Liver (tissue), 9 donors: ENCODE results near the gene TRPC1. TPM values are rescaled to one million over a fixed set of nuclear protein-coding genes. Genes with fewer than 3 reads are reported as not detected.
A peak's percentile ranks its signal among the peaks of the same experiment; 100 is the strongest.

Source experiments
- DNase-seq: peaks from one replicate; pipeline ENCODE4 v3.0.0-alpha.2; 2017; ENCODE audit warnings: low spot score
- H3K27ac ChIP-seq, 2 donors: one replicate each; pipeline ENCODE4 v1.7.0; 2013; ENCODE audit warnings: inconsistent platforms in 2 of 2, low read length in 2 of 2, control low read depth in 1 of 2, low read depth in 1 of 2, mild to moderate bottlenecking in 1 of 2
- H3K27me3 ChIP-seq, 4 donors: one replicate each; pipeline versions ENCODE4 v1.6.1 to v1.7.0; 2013; ENCODE audit warnings: low read length in 3 of 4, inconsistent platforms in 1 of 4, mild to moderate bottlenecking in 1 of 4, moderate library complexity in 1 of 4; ENCODE audit not compliant: control insufficient read depth in 4 of 4, insufficient read depth in 4 of 4
- H3K36me3 ChIP-seq, 4 donors: one replicate each; pipeline versions ENCODE4 v1.6.1 to v1.7.0; 2013; ENCODE audit warnings: low read length in 3 of 4, mild to moderate bottlenecking in 3 of 4, low read depth in 1 of 4, moderate library complexity in 1 of 4; ENCODE audit not compliant: control insufficient read depth in 4 of 4, insufficient read depth in 3 of 4
- H3K4me1 ChIP-seq, 4 donors: one replicate each; pipeline versions ENCODE4 v1.6.1 to v1.7.0; 2013; ENCODE audit warnings: low read length in 3 of 4, mild to moderate bottlenecking in 3 of 4, moderate library complexity in 1 of 4; ENCODE audit not compliant: control insufficient read depth in 4 of 4, insufficient read depth in 4 of 4
- H3K4me3 ChIP-seq, 3 donors: one replicate each; pipeline versions ENCODE4 v1.6.1 to v1.7.0; 2013; ENCODE audit warnings: low read length in 3 of 3, control low read depth in 1 of 3, low read depth in 1 of 3, mild to moderate bottlenecking in 1 of 3
- H3K9ac ChIP-seq, 2 donors: one replicate each; pipeline ENCODE4 v1.7.0; 2013; ENCODE audit warnings: low read length in 2 of 2, mild to moderate bottlenecking in 2 of 2, moderate library complexity in 2 of 2, control low read depth in 1 of 2, low read depth in 1 of 2
- H3K9me3 ChIP-seq, 4 donors: one replicate each; pipeline versions ENCODE4 v1.6.1 to v1.7.0; 2013; ENCODE audit warnings: low read length in 3 of 4; ENCODE audit not compliant: control insufficient read depth in 4 of 4
- EGR1 ChIP-seq, 2 donors: IDR thresholded peaks; 2 replicates each; pipeline ENCODE4 v1.6.1; 2016 to 2018; ENCODE audit warnings: antibody characterized with exemption in 2 of 2, low read depth in 2 of 2
- FOXA1 ChIP-seq: IDR thresholded peaks from 2 replicates; pipeline ENCODE4 v1.6.1; 2016; ENCODE audit warnings: antibody characterized with exemption
- FOXA2 ChIP-seq: IDR thresholded peaks from 2 replicates; pipeline ENCODE4 v1.6.1; 2016; ENCODE audit warnings: antibody characterized with exemption
- GABPA ChIP-seq, 2 donors: IDR thresholded peaks in 1 of 2; conservative IDR thresholded peaks in 1 of 2; 2 replicates each; pipeline ENCODE4 v1.6.1; 2016; ENCODE audit warnings: antibody characterized with exemption in 2 of 2, mild to moderate bottlenecking in 1 of 2, moderate library complexity in 1 of 2
- HNF4A ChIP-seq, 2 donors: conservative IDR thresholded peaks; 2 replicates each; pipeline ENCODE4 v1.6.1; 2016; ENCODE audit warnings: antibody characterized with exemption in 2 of 2, mild to moderate bottlenecking in 2 of 2
- HNF4G ChIP-seq: IDR thresholded peaks from 2 replicates; pipeline ENCODE4 v1.6.1; 2016; ENCODE audit warnings: antibody characterized with exemption
- JUND ChIP-seq, 2 donors: IDR thresholded peaks; 2 replicates each; pipeline ENCODE4 v1.6.1; 2016; ENCODE audit warnings: antibody characterized with exemption in 2 of 2
- NR2F2 ChIP-seq: IDR thresholded peaks from 2 replicates; pipeline ENCODE4 v1.6.1; 2016; ENCODE audit warnings: antibody characterized with exemption
- RAD21 ChIP-seq, 2 donors: IDR thresholded peaks; 2 replicates each; pipeline ENCODE4 v1.6.1; 2016; ENCODE audit warnings: antibody characterized with exemption in 2 of 2, mild to moderate bottlenecking in 2 of 2
- RXRA ChIP-seq, 2 donors: IDR thresholded peaks; 2 replicates each; pipeline ENCODE4 v1.6.1; 2017 to 2018; ENCODE audit warnings: antibody characterized with exemption in 2 of 2, mild to moderate bottlenecking in 1 of 2
- SP1 ChIP-seq: IDR thresholded peaks from 2 replicates; pipeline ENCODE4 v1.6.1; 2018; ENCODE audit warnings: antibody characterized with exemption, mild to moderate bottlenecking
- TAF1 ChIP-seq: conservative IDR thresholded peaks from 2 replicates; pipeline ENCODE4 v1.6.1; 2016; ENCODE audit warnings: antibody characterized with exemption, mild to moderate bottlenecking
- YY1 ChIP-seq: IDR thresholded peaks from 2 replicates; pipeline ENCODE4 v1.6.1; 2016; ENCODE audit warnings: antibody characterized with exemption, mild to moderate bottlenecking
- WGBS: extraction: QIAGEN DNeasy Blood & Tissue Kit; methylation state at CpG from one replicate; pipeline ENCODE4 v1.1.7; 2013; 5-methylcytosine and 5-hydroxymethylcytosine counted together
- polyA plus RNA-seq, 2 donors: library from polyadenylated mRNA; stranded (reverse) in 1 of 2; unstranded in 1 of 2; fragments of 200-250 nt in 1 of 2; fragments of >200 nt in 1 of 2; fragmentation: Nextera tagmentation in 1 of 2; extraction: Ambion mirVana in 1 of 2; gene quantifications; one replicate each; pipeline versions ENCODE4 v1.2.1 to v1.2.3, GENCODE V29; 2013 to 2015
- total RNA-seq, 2 donors: library from RNA; depleted of rRNA; stranded (reverse); fragments of >200 nt; gene quantifications; one replicate each; pipeline ENCODE4 v1.2.3, GENCODE V29; 2014
- TF ChIP-seq, protein P1 (sequence below): IDR thresholded peaks from 2 replicates; pipeline ENCODE4 v1.6.1; 2016; ENCODE audit warnings: antibody characterized with exemption
- TF ChIP-seq, protein P2 (sequence below): IDR thresholded peaks from 2 replicates; pipeline ENCODE4 v1.6.1; 2016; ENCODE audit warnings: antibody characterized with exemption
- TF ChIP-seq, protein P3 (sequence below): IDR thresholded peaks from 2 replicates; pipeline ENCODE4 v1.6.1; 2016; ENCODE audit warnings: antibody characterized with exemption
- TF ChIP-seq, protein P4 (sequence below): fragments of 150-350 bp; IDR thresholded peaks from 2 replicates; pipeline ENCODE4 v1.5.1; 2017; ENCODE audit warnings: improper control_type of control experiment, low read depth, low read length; ENCODE audit not compliant: missing input control
- TF ChIP-seq, protein P5 (sequence below): IDR thresholded peaks from 2 replicates; pipeline ENCODE4 v1.6.1; 2016; ENCODE audit warnings: antibody characterized with exemption, mild to moderate bottlenecking
- donor health status: healthy.
- donor health status: healthy.
- donor health status: healthy.
- donor health status: healthy.
- donor health status: healthy.

Gene TRPC1
- total and polyA plus RNA-seq, 4 donors: 0.15 to 4.7 (median 1.6) TPM

DNA sequence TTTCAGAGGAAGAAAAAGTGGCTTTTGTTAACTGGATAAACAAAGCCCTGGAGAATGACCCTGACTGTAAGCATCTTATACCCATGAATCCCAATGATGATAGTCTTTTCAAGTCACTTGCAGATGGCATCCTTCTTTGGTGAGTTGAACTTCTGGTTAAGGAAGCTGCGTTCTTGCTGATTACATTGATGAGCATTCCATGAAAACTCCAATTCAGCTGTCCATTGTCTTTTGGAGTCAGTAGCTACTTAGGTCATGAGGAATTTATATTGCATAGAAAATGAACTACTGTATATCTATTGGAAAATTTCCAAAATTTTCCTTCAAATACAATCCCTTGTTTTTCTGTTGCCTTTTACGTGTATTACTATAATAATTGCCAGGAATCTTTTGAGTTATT is 47.7 kb upstream of the TRPC1 start (continued):
- TF ChIP-seq, protein P1, sequence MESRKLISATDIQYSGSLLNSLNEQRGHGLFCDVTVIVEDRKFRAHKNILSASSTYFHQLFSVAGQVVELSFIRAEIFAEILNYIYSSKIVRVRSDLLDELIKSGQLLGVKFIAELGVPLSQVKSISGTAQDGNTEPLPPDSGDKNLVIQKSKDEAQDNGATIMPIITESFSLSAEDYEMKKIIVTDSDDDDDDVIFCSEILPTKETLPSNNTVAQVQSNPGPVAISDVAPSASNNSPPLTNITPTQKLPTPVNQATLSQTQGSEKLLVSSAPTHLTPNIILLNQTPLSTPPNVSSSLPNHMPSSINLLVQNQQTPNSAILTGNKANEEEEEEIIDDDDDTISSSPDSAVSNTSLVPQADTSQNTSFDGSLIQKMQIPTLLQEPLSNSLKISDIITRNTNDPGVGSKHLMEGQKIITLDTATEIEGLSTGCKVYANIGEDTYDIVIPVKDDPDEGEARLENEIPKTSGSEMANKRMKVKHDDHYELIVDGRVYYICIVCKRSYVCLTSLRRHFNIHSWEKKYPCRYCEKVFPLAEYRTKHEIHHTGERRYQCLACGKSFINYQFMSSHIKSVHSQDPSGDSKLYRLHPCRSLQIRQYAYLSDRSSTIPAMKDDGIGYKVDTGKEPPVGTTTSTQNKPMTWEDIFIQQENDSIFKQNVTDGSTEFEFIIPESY: no peak
- TF ChIP-seq NR2F2 (no peak), FOXA1 (no peak), EGR1 (IDR thresholded peaks at IDR 0.05; ENCODE audit: low read depth in 2 of 2) (no peak), SP1 (no peak)
- TF ChIP-seq, protein P2, sequence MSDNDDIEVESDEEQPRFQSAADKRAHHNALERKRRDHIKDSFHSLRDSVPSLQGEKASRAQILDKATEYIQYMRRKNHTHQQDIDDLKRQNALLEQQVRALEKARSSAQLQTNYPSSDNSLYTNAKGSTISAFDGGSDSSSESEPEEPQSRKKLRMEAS: no peak

DNA sequence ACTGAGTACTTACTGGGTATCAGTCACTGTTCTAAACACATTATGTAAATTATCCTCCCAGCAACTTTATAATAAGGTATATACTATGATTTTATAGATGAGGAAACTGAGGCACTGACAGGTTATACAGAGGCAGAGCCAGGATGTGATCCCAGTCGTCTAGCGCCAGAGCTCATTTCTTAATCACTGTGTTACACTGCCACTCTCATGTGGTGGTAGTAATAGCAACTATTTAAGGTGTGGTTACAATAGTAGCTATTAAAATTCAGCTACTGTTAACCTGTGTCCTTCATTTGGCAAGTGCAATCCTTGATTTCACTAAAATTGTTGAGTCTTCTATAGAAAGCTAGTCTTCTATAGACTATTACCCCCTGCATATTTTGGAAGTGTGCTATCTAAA is 43.1 kb upstream of the TRPC1 start:
- TF ChIP-seq, protein P3, sequence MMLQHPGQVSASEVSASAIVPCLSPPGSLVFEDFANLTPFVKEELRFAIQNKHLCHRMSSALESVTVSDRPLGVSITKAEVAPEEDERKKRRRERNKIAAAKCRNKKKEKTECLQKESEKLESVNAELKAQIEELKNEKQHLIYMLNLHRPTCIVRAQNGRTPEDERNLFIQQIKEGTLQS: no peak
- TF ChIP-seq, protein P4, sequence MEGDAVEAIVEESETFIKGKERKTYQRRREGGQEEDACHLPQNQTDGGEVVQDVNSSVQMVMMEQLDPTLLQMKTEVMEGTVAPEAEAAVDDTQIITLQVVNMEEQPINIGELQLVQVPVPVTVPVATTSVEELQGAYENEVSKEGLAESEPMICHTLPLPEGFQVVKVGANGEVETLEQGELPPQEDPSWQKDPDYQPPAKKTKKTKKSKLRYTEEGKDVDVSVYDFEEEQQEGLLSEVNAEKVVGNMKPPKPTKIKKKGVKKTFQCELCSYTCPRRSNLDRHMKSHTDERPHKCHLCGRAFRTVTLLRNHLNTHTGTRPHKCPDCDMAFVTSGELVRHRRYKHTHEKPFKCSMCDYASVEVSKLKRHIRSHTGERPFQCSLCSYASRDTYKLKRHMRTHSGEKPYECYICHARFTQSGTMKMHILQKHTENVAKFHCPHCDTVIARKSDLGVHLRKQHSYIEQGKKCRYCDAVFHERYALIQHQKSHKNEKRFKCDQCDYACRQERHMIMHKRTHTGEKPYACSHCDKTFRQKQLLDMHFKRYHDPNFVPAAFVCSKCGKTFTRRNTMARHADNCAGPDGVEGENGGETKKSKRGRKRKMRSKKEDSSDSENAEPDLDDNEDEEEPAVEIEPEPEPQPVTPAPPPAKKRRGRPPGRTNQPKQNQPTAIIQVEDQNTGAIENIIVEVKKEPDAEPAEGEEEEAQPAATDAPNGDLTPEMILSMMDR: peak; percentile 56
- TF ChIP-seq RAD21 (IDR thresholded peaks at IDR 0.05): peak; percentile 88 to 89
- DNase-seq: no peak
- no peaks in the 10 kb centered on the region for H3K27me3 ChIP-seq
- no peak overlapping the region for H3K27ac ChIP-seq
- H3K4me1 ChIP-seq: no peaks in the 10 kb centered on the region
- no peak overlapping the region for H3K4me3 ChIP-seq
- H3K9me3 ChIP-seq: no peaks in the 10 kb centered on the region
- peaks cover 0 to 5% (median 1%) of the 10 kb centered on the region in 4 donors for H3K36me3 ChIP-seq
- 31% methylated on average over 2 of the region's 2 CpGs for WGBS
- H3K9ac ChIP-seq: no peak overlapping the region

DNA sequence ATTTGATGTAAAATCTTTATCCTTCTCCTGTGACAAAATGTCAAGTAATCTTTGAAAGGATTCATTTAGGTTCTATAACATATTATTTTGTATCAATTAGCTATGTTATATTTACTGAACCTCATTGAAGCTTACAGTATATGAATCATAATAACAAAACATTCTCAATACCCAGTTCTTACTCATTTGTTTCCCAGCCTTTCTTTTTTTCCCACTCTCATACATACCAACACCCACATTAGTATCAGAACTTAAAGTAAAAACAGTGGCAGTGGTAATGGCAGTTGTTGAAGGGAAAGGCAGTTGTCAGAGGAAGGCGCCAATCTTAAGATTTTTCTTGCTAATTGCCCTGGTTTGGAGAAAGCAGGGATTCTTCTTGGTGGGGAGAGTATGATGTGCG is 33.2 kb upstream of the TRPC1 start:
- peaks cover 0 to 9% (median 4%) of the 10 kb centered on the region in 4 donors for H3K36me3 ChIP-seq
- H3K27me3 ChIP-seq: no peaks in the 10 kb centered on the region
- WGBS: 97% methylated on average over 2 of the region's 2 CpGs
- H3K4me1 ChIP-seq: no peaks in the 10 kb centered on the region
- H3K27ac ChIP-seq: no peak overlapping the region
- no peak overlapping the region for H3K9ac ChIP-seq
- H3K4me3 ChIP-seq: no peak overlapping the region
- no peak for DNase-seq
- H3K9me3 ChIP-seq: no peaks in the 10 kb centered on the region
- no peak for TF ChIP-seq RAD21 (IDR thresholded peaks at IDR 0.05)
- TF ChIP-seq, protein P4: no peak
- TF ChIP-seq YY1: no peak
- TF ChIP-seq JUND (IDR thresholded peaks at IDR 0.05): no peak
- TF ChIP-seq TAF1: no peak
- no peak for TF ChIP-seq HNF4A (conservative IDR thresholded peaks at IDR 0.05)
- TF ChIP-seq, protein P5, sequence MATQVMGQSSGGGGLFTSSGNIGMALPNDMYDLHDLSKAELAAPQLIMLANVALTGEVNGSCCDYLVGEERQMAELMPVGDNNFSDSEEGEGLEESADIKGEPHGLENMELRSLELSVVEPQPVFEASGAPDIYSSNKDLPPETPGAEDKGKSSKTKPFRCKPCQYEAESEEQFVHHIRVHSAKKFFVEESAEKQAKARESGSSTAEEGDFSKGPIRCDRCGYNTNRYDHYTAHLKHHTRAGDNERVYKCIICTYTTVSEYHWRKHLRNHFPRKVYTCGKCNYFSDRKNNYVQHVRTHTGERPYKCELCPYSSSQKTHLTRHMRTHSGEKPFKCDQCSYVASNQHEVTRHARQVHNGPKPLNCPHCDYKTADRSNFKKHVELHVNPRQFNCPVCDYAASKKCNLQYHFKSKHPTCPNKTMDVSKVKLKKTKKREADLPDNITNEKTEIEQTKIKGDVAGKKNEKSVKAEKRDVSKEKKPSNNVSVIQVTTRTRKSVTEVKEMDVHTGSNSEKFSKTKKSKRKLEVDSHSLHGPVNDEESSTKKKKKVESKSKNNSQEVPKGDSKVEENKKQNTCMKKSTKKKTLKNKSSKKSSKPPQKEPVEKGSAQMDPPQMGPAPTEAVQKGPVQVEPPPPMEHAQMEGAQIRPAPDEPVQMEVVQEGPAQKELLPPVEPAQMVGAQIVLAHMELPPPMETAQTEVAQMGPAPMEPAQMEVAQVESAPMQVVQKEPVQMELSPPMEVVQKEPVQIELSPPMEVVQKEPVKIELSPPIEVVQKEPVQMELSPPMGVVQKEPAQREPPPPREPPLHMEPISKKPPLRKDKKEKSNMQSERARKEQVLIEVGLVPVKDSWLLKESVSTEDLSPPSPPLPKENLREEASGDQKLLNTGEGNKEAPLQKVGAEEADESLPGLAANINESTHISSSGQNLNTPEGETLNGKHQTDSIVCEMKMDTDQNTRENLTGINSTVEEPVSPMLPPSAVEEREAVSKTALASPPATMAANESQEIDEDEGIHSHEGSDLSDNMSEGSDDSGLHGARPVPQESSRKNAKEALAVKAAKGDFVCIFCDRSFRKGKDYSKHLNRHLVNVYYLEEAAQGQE: no peak
- no peak for TF ChIP-seq NR2F2
- TF ChIP-seq EGR1 (IDR thresholded peaks at IDR 0.05; ENCODE audit: low read depth in 2 of 2): no peak
- TF ChIP-seq, protein P3: no peak
- TF ChIP-seq, protein P1: no peak
- no peak for TF ChIP-seq GABPA (IDR thresholded peaks at IDR 0.05 in 1 of 2, conservative IDR thresholded peaks at IDR 0.05 in 1 of 2)
- TF ChIP-seq SP1: no peak
- no peak for TF ChIP-seq HNF4G
- TF ChIP-seq FOXA1: no peak
- no peak for TF ChIP-seq RXRA (IDR thresholded peaks at IDR 0.05)
- no peak for TF ChIP-seq FOXA2
